H9 (cell line): ENCODE results near the gene PRKAG2. TPM values are rescaled to one million over a fixed set of nuclear protein-coding genes. Genes with fewer than 3 reads are reported as not detected.
A peak's percentile ranks its signal among the peaks of the same experiment; 100 is the strongest.

Experiments
- DNase-seq: peaks from one replicate; pipeline ENCODE4 v3.0.0-alpha.2; 2017
- H2AFZ ChIP-seq: one replicate; pipeline ENCODE4 v1.6.1; 2013; ENCODE audit warnings: mild to moderate bottlenecking, low read length, control low read depth, moderate library complexity
- H2AK5ac ChIP-seq: 2 replicates; pipeline ENCODE4 v1.6.1; 2013; ENCODE audit warnings: low read length, control low read depth, mixed read lengths; ENCODE audit not compliant: insufficient read length
- H2BK120ac ChIP-seq: one replicate; pipeline ENCODE4 v1.6.1; 2013; ENCODE audit warnings: low read depth, mild to moderate bottlenecking, low read length, control low read depth, inconsistent platforms; ENCODE audit not compliant: poor library complexity, severe bottlenecking
- H2BK12ac ChIP-seq: 2 replicates; pipeline ENCODE4 v1.6.1; 2013; ENCODE audit warnings: low read length, control low read depth, mixed read lengths, low read depth; ENCODE audit not compliant: insufficient read length
- H2BK15ac ChIP-seq: 2 replicates; pipeline ENCODE4 v1.6.1; 2013; ENCODE audit warnings: low read depth, low read length, control low read depth
- H2BK20ac ChIP-seq: one replicate; pipeline ENCODE4 v1.6.1; 2013; ENCODE audit warnings: low read depth, mild to moderate bottlenecking, low read length, control low read depth, inconsistent platforms; ENCODE audit not compliant: poor library complexity, severe bottlenecking
- H2BK5ac ChIP-seq: 2 replicates; pipeline ENCODE4 v1.6.1; 2013; ENCODE audit warnings: low read length, control low read depth, mixed read lengths; ENCODE audit not compliant: insufficient read length
- H3K14ac ChIP-seq: 2 replicates; pipeline ENCODE4 v1.6.1; 2013; ENCODE audit warnings: low read length, control low read depth; ENCODE audit not compliant: insufficient read depth
- H3K18ac ChIP-seq: 2 replicates; pipeline ENCODE4 v1.6.1; 2013; ENCODE audit warnings: low read depth, mild to moderate bottlenecking, mixed read lengths, low read length, control low read depth; ENCODE audit not compliant: insufficient read length
- H3K23ac ChIP-seq: 2 replicates; pipeline ENCODE4 v1.6.1; 2013; ENCODE audit warnings: low read length, control low read depth, mixed read lengths, low read depth; ENCODE audit not compliant: insufficient read length
- H3K23me2 ChIP-seq: 2 replicates; pipeline ENCODE4 v1.6.1; 2013; ENCODE audit warnings: low read depth, mild to moderate bottlenecking, mixed read lengths, low read length, control low read depth; ENCODE audit not compliant: insufficient read length, poor library complexity, severe bottlenecking
- H3K27ac ChIP-seq: 2 replicates; pipeline ENCODE4 v1.5.1; 2013; ENCODE audit warnings: low read length, control low read depth, mixed read lengths, low read depth; ENCODE audit not compliant: insufficient read length
- H3K27me3 ChIP-seq: 2 replicates; pipeline ENCODE4 v1.6.1; 2013; ENCODE audit warnings: low read length, control low read depth, inconsistent platforms; ENCODE audit not compliant: insufficient read depth
- H3K4ac ChIP-seq: 2 replicates; pipeline ENCODE4 v1.6.1; 2013; ENCODE audit warnings: low read depth, mild to moderate bottlenecking, control low read depth, inconsistent platforms, low read length, moderate library complexity
- H3K4me1 ChIP-seq: 2 replicates; pipeline ENCODE4 v1.6.1; 2013; ENCODE audit warnings: low read length, control low read depth, inconsistent platforms; ENCODE audit not compliant: insufficient read depth
- H3K4me2 ChIP-seq: 2 replicates; pipeline ENCODE4 v1.6.1; 2013; ENCODE audit warnings: low read length, control low read depth, mixed read lengths; ENCODE audit not compliant: insufficient read length, insufficient read depth
- H3K56ac ChIP-seq: 2 replicates; pipeline ENCODE4 v1.6.1; 2013; ENCODE audit warnings: low read depth, mild to moderate bottlenecking, mixed read lengths, low read length, control low read depth; ENCODE audit not compliant: insufficient read length
- H3K79me1 ChIP-seq: 2 replicates; pipeline ENCODE4 v1.6.1; 2013; ENCODE audit warnings: low read depth, mild to moderate bottlenecking, moderate library complexity, low read length, control low read depth, inconsistent platforms; ENCODE audit not compliant: insufficient read depth, poor library complexity, severe bottlenecking
- H3K79me2 ChIP-seq: 2 replicates; pipeline ENCODE4 v1.6.1; 2013; ENCODE audit warnings: low read length, control low read depth, inconsistent platforms; ENCODE audit not compliant: insufficient read depth
- H3K9ac ChIP-seq: 2 replicates; pipeline ENCODE4 v1.6.1; 2013; ENCODE audit warnings: low read length, control low read depth, mixed read lengths; ENCODE audit not compliant: insufficient read length; ENCODE audit errors: extremely low read depth
- H3K9me3 ChIP-seq: one replicate; pipeline ENCODE4 v1.6.1; 2013; ENCODE audit warnings: low read depth, low read length, inconsistent platforms; ENCODE audit not compliant: control insufficient read depth
- H3T11ph ChIP-seq: one replicate; pipeline ENCODE4 v1.6.1; 2013; ENCODE audit warnings: mild to moderate bottlenecking, low read length, control low read depth, inconsistent platforms
- H4K20me1 ChIP-seq: one replicate; pipeline ENCODE4 v1.6.1; 2013; ENCODE audit not compliant: control insufficient read depth, insufficient read length, insufficient read depth
- H4K5ac ChIP-seq: 2 replicates; pipeline ENCODE4 v1.6.1; 2013; ENCODE audit warnings: low read depth, mild to moderate bottlenecking, mixed read lengths, low read length, control low read depth; ENCODE audit not compliant: insufficient read length
- H4K8ac ChIP-seq: replicated peaks from 2 replicates; pipeline ENCODE4 v1.6.1; 2013; ENCODE audit warnings: low read length, control low read depth, mixed read lengths, low read depth; ENCODE audit not compliant: insufficient read length
- H4K91ac ChIP-seq: 2 replicates; pipeline ENCODE4 v1.6.1; 2013; ENCODE audit warnings: low read depth, mild to moderate bottlenecking, moderate library complexity, mixed read lengths, low read length, control low read depth; ENCODE audit not compliant: insufficient read length
- H3K27ac Mint-ChIP-seq, 3 experiments: 2 replicates in 2 of 3; 3 replicates in 1 of 3; pipeline ENCODE4 v1.8.0; 2020 to 2021; ENCODE audit warnings: mixed read lengths in 3 of 3, mild to moderate bottlenecking in 1 of 3, moderate library complexity in 1 of 3
- H3K27me3 Mint-ChIP-seq: 2 replicates; pipeline ENCODE4 v1.8.0; 2021; ENCODE audit warnings: low read depth, mild to moderate bottlenecking, moderate library complexity, mixed read lengths
- H3K36me3 Mint-ChIP-seq, 3 experiments: 2 replicates in 2 of 3; 3 replicates in 1 of 3; pipeline ENCODE4 v1.8.0; 2020 to 2021; ENCODE audit warnings: low read depth in 3 of 3, mixed read lengths in 3 of 3; ENCODE audit not compliant: insufficient read depth in 1 of 3
- H3K4me1 Mint-ChIP-seq, 2 experiments: 2 replicates each; pipeline ENCODE4 v1.8.0; 2020; ENCODE audit warnings: mixed read lengths in 2 of 2
- H3K4me3 Mint-ChIP-seq, 2 experiments: 2 replicates in 1 of 2; 3 replicates in 1 of 2; pipeline ENCODE4 v1.8.0; 2020 to 2021; ENCODE audit warnings: mild to moderate bottlenecking in 2 of 2, mixed read lengths in 2 of 2, moderate library complexity in 1 of 2
- H3K9me3 Mint-ChIP-seq, 2 experiments: 2 replicates in 1 of 2; 3 replicates in 1 of 2; pipeline ENCODE4 v1.8.0; 2020; ENCODE audit warnings: mild to moderate bottlenecking in 2 of 2, mixed read lengths in 2 of 2, moderate library complexity in 1 of 2
- WGBS: extraction: QIAGEN DNeasy Blood & Tissue Kit; methylation state at CpG from one replicate; pipeline ENCODE4 v1.1.7; 2013; ENCODE audit warnings: missing lambda C conversion rate, low lambda C conversion rate, mixed read lengths; ENCODE audit not compliant: insufficient read length; ENCODE audit errors: extremely low coverage; 5-methylcytosine and 5-hydroxymethylcytosine counted together
- total RNA-seq: library from RNA; stranded (reverse); gene quantifications from 2 replicates; pipeline ENCODE4 v1.2.1, GENCODE V29; 2021
- TF ChIP-seq, protein P1 (sequence below): fragments of 200-600 bp; sonication (generic); conservative IDR thresholded peaks from 3 replicates; pipeline ENCODE4 v1.8.0; 2021; ENCODE audit warnings: antibody characterized with exemption, mild to moderate bottlenecking

Gene PRKAG2
- total RNA-seq, 1 experiment from 2014 or later: 11.8 TPM

DNA sequence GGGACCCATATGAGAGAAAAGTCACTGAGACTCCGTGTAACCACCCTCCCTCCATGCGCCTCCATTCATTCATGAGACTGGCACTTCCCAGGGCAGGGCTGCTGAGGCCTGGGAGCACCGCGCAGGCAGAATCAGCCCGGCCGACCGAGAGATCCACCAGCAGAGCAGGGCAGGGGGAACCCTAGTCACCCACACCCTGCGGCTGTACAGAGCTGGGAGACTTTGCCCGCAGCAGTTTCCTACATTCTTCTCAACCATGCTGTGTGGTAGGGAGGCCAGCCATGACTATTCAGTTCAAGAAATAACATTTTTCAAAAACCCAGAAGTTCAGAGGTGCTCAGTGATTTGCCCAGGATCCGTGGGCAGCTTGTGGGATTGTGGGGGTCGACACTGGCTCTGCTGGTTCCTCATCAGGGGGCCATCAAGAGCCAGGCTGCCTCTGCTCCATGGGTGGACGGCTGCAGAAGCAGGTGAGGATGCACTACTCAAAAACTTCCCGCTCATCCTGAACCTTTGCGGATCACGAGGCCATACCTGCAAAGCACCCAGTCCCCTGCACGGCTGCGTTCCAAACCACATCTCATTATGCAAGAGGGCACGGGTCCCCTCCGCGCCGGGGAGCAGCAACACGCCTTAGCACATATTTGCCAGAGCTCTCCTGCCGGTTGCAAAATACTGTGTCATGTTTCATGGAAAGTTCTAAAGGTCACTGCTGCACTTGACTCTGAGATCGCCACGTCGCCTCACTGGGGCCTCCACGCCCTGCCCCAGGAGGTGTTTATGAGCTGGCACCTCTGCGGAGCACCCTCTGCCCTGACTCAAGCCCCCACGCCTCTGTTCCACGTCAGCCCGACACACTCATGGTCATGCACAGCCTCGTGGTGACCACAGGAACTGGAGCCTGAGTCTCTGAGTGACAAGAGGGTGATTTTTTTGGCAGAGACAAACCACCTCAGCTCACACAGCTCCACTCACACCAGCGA is 132.0 kb downstream of the PRKAG2 start:
- Histone ChIP-seq H2AFZ (no peak overlapping the region), H4K91ac (no peak overlapping the region), H3T11ph (no peak overlapping the region), H3K27me3 (no peaks in the 10 kb centered on the region), H4K20me1 (no peaks in the 10 kb centered on the region), H4K5ac (no peak overlapping the region), H3K4me1 (peaks cover 2% of the 10 kb centered on the region; the same call in 1 of the 2 replicates), H3K27ac (no peak overlapping the region), H2BK15ac (no peak overlapping the region), H3K18ac (no peak overlapping the region), H2BK120ac (no peak overlapping the region), H3K23me2 (no peaks in the 10 kb centered on the region), H3K56ac (no peak overlapping the region), H3K79me1 (no peaks in the 10 kb centered on the region), H3K4ac (no peak overlapping the region), H3K14ac (no peak overlapping the region), H2BK12ac (no peak overlapping the region), H3K9me3 (no peaks in the 10 kb centered on the region), H2AK5ac (no peak overlapping the region), H4K8ac (no peak overlapping the region), H3K4me2 (no peak overlapping the region), H2BK5ac (no peak overlapping the region), H3K23ac (no peak overlapping the region), H3K79me2 (no peaks in the 10 kb centered on the region), H3K9ac (no peak overlapping the region), H2BK20ac (no peak overlapping the region)
- TF ChIP-seq, protein P1, sequence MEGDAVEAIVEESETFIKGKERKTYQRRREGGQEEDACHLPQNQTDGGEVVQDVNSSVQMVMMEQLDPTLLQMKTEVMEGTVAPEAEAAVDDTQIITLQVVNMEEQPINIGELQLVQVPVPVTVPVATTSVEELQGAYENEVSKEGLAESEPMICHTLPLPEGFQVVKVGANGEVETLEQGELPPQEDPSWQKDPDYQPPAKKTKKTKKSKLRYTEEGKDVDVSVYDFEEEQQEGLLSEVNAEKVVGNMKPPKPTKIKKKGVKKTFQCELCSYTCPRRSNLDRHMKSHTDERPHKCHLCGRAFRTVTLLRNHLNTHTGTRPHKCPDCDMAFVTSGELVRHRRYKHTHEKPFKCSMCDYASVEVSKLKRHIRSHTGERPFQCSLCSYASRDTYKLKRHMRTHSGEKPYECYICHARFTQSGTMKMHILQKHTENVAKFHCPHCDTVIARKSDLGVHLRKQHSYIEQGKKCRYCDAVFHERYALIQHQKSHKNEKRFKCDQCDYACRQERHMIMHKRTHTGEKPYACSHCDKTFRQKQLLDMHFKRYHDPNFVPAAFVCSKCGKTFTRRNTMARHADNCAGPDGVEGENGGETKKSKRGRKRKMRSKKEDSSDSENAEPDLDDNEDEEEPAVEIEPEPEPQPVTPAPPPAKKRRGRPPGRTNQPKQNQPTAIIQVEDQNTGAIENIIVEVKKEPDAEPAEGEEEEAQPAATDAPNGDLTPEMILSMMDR: no peak
- no peaks in the 10 kb centered on the region for H3K9me3 Mint-ChIP-seq
- H3K4me1 Mint-ChIP-seq: peaks cover 19 to 21% of the 10 kb centered on the region in 2 experiments
- peaks cover 0 to under 1% (median 0%) of the 10 kb centered on the region in 3 experiments; a peak in 1 of 7 replicates for H3K36me3 Mint-ChIP-seq
- DNase-seq: no peak
- no peak overlapping the region for H3K4me3 Mint-ChIP-seq
- no CpG with 5 or more reads among the region's 33 CpGs for WGBS
- H3K27ac Mint-ChIP-seq: 0 out of 7 replicates have a peak overlapping the region, but pooled peaks of 1 of the 3 experiments have one; percentile 53
- H3K27me3 Mint-ChIP-seq: peaks cover 1% of the 10 kb centered on the region; the same call in 1 of the 2 replicates
